NCI-H345 treated with DMSO at 0.1 percent for 48 hours (cell line): ENCODE measurements around the gene PSEN1.

Source experiments
- DNase-seq: peaks from one replicate; lab custom pipeline; 2025; ENCODE audit not compliant: unreplicated experiment; lab: John Stamatoyannopoulos, UW

Gene PSEN1

GRCh38 chr14:73136387-73137225 is at the start of gene PSEN1:
Gene PSEN1, plus strand, starts transcription at chr14:73136507. Its CDS starts 11,513 bp downstream, at chr14:73148020.
- DNase-seq, result peak; percentile 76

GRCh38 chr14:73091044-73091443 is 45.3 kb upstream of the PSEN1 start:
- DNase-seq, result no peak

GRCh38 chr14:73097421-73097820 is 38.9 kb upstream of the PSEN1 start:
- no peak for DNase-seq

GRCh38 chr14:73100334-73100733 is 36.0 kb upstream of the PSEN1 start:
- DNase-seq, result no peak

- no peak for DNase-seq
Measured at GRCh38 chr14:73102806-73103497, 33.4 kb upstream of the PSEN1 start.

GRCh38 chr14:73105050-73105449 is 31.3 kb upstream of the PSEN1 start:
- DNase-seq, result no peak

GRCh38 chr14:73105727-73106126 is 30.6 kb upstream of the PSEN1 start:
- DNase-seq, result no peak

- no peak for DNase-seq
Measured at GRCh38 chr14:73116079-73116665, 20.1 kb upstream of the PSEN1 start.

GRCh38 chr14:73124180-73124894 is 12.0 kb upstream of the PSEN1 start:
- no peak for DNase-seq

- no peak for DNase-seq
Measured at GRCh38 chr14:73125169-73125588, 11.1 kb upstream of the PSEN1 start.

GRCh38 chr14:73125746-73126145 is 10.6 kb upstream of the PSEN1 start:
- no peak for DNase-seq

GRCh38 chr14:73133795-73134194 is 2.5 kb upstream of the PSEN1 start:
- no peak for DNase-seq

GRCh38 chr14:73136085-73136386 is 271 bp upstream of the PSEN1 start:
- DNase-seq, result no peak

- no peak for DNase-seq
Measured at GRCh38 chr14:73140811-73141323, 4.6 kb downstream of the PSEN1 start.

GRCh38 chr14:73142216-73142615 is 5.9 kb downstream of the PSEN1 start:
- no peak for DNase-seq

GRCh38 chr14:73143003-73143402 is 6.7 kb downstream of the PSEN1 start:
- no peak for DNase-seq

- no peak for DNase-seq
Measured at GRCh38 chr14:73143617-73144016, 7.3 kb downstream of the PSEN1 start.

- no peak for DNase-seq
Measured at GRCh38 chr14:73145371-73145770, 9.1 kb downstream of the PSEN1 start.

- DNase-seq, result no peak
Measured at GRCh38 chr14:73146111-73146510, 9.8 kb downstream of the PSEN1 start.

- DNase-seq, result no peak
Measured at GRCh38 chr14:73149753-73150152, 13.4 kb downstream of the PSEN1 start.

GRCh38 chr14:73153272-73153671 is 17.0 kb downstream of the PSEN1 start:
- no peak for DNase-seq
